AG09309 (cell line): ENCODE data around the gene NRIP3.

Experiments
- DNase-seq: peaks from one replicate; pipeline ENCODE4 v3.0.0-alpha.2; 2010; ENCODE audit warnings: low read depth
- H3K4me3 ChIP-seq: 2 replicates; pipeline ENCODE4 v1.5.1; 2011; ENCODE audit warnings: mild to moderate bottlenecking, low read depth, low read length, moderate library complexity; ENCODE audit not compliant: control insufficient read depth
- TF ChIP-seq, protein P1 (sequence below): IDR thresholded peaks from 2 replicates; pipeline ENCODE4 v1.5.1; 2011; ENCODE audit warnings: mild to moderate bottlenecking, low read depth, low read length, inconsistent platforms; ENCODE audit not compliant: insufficient read depth, control insufficient read depth; ENCODE audit errors: missing control alignments

NRIP3 gene

GRCh38 chr11:9020916-9021315, 17.1 kb upstream of the NRIP3 start:
- DNase-seq, result no peak
- TF ChIP-seq, protein P1, sequence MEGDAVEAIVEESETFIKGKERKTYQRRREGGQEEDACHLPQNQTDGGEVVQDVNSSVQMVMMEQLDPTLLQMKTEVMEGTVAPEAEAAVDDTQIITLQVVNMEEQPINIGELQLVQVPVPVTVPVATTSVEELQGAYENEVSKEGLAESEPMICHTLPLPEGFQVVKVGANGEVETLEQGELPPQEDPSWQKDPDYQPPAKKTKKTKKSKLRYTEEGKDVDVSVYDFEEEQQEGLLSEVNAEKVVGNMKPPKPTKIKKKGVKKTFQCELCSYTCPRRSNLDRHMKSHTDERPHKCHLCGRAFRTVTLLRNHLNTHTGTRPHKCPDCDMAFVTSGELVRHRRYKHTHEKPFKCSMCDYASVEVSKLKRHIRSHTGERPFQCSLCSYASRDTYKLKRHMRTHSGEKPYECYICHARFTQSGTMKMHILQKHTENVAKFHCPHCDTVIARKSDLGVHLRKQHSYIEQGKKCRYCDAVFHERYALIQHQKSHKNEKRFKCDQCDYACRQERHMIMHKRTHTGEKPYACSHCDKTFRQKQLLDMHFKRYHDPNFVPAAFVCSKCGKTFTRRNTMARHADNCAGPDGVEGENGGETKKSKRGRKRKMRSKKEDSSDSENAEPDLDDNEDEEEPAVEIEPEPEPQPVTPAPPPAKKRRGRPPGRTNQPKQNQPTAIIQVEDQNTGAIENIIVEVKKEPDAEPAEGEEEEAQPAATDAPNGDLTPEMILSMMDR, result no peak

DNA sequence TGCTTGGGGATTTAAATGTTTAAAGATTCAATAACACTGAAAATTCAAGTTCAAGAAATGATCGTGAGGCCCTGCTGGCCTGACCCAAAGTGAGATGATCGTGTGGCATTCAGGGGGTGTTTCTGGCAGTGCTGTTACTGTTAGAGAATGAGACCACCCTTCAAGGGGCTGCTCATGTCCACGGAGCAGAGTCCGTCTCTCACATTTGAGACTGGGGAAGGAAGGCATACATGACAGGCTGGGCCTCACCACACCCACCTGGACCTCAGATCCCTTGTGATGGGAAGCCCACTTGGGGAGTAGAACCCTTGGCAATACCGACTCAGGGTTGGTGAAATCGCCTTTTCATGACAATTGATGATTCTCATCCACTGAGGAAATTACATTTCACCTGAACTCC, 16.1 kb upstream of the NRIP3 start:
- DNase-seq, result no peak
- TF ChIP-seq, protein P1, result no peak
- H3K4me3 ChIP-seq, result no peak overlapping the region

More at GRCh38 chr11:9020916-9021315, 17.1 kb upstream of the NRIP3 start:
- no peak overlapping the region for H3K4me3 ChIP-seq

- TF ChIP-seq, protein P1, result no peak
- DNase-seq, result no peak
- H3K4me3 ChIP-seq, result no peak overlapping the region
Measured at GRCh38 chr11:9017773-9018172, 14.0 kb upstream of the NRIP3 start.

GRCh38 chr11:9016916-9017642, 13.3 kb upstream of the NRIP3 start:
- TF ChIP-seq, protein P1, result no peak

DNA sequence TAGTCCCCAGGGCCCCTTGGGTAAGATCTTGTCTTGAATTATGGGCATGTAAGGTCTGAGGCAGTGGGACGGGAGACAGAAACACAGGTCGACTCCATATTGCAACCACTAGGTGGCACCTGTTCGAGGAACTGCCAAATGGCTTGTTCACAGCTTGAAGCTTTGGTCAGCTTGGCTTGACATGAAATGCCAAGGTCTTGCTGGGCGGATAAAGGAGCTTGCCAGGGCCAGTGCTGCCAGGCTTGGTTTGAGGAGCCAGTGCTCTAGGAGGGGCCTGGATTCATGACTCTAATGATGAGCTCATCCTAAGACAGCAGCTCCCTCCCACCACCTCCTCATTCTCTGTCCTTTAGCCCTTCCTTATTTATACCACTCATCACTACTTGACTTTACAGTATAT, 11.9 kb upstream of the NRIP3 start:
- no peak overlapping the region for H3K4me3 ChIP-seq
- DNase-seq, result peak; percentile 61
- TF ChIP-seq, protein P1, result peak; percentile 81

More at GRCh38 chr11:9016916-9017642, 13.3 kb upstream of the NRIP3 start:
- no peak for DNase-seq
- H3K4me3 ChIP-seq, result no peak overlapping the region

GRCh38 chr11:9014826-9015225, 11.0 kb upstream of the NRIP3 start:
- no peak for DNase-seq
- TF ChIP-seq, protein P1, result no peak
- H3K4me3 ChIP-seq, result no peak overlapping the region
